BJ (cell line): ENCODE measurements around the gene SWAP70. TPM values are rescaled to one million over a fixed set of nuclear protein-coding genes. Genes with fewer than 3 reads are reported as not detected.
A peak's percentile ranks its signal among the peaks of the same experiment; 100 is the strongest.

Experiments used
- CTCF ChIA-PET: fragments of 350-600 bp; formaldehyde crosslinking; extraction: SDS; loops from one replicate; lab custom pipeline; 2021; ENCODE audit warnings: antibody characterized with exemption, inconsistent platforms; lab: Yijun Ruan, JAX
- POLR2A ChIA-PET: fragments of 300-600 bp; sonication (Branson Sonifier 250); formaldehyde crosslinking; extraction: SDS; loops from one replicate; lab custom pipeline; 2021; ENCODE audit warnings: antibody characterized with exemption; lab: Charles Lee
- DNase-seq: peaks from one replicate; pipeline ENCODE4 v3.0.0-alpha.2; 2011; ENCODE audit warnings: low read depth
- H3K27me3 ChIP-seq: 2 replicates; pipeline ENCODE4 v1.6.0; 2011; ENCODE audit warnings: low read length; ENCODE audit not compliant: control insufficient read depth, insufficient read depth
- H3K36me3 ChIP-seq: 2 replicates; pipeline ENCODE4 v1.5.1; 2011; ENCODE audit warnings: low read length; ENCODE audit not compliant: control insufficient read depth, insufficient read depth
- H3K4me3 ChIP-seq: 2 replicates; pipeline ENCODE4 v1.5.1; 2011; ENCODE audit warnings: low read depth, mild to moderate bottlenecking, control low read depth, low read length
- CTCF ChIP-seq: IDR thresholded peaks from 2 replicates; pipeline ENCODE4 v1.5.1; 2011; ENCODE audit warnings: low read depth, mild to moderate bottlenecking, control low read depth, inconsistent platforms, low read length, moderate library complexity; ENCODE audit not compliant: insufficient read depth
- polyA plus RNA-seq: library from polyadenylated mRNA; depleted of rRNA; stranded (reverse); fragments of >200 nt; gene quantifications from 2 replicates; pipeline ENCODE4 v1.2.3, GENCODE V29; 2011

Gene SWAP70
- polyA plus RNA-seq, 1 experiment: 16.6 TPM

- 0 out of 2 replicates have a peak, but pooled peaks cover 1% of the 10 kb centered on the region for H3K36me3 ChIP-seq
- CTCF ChIA-PET: interaction anchor here (0.8 to 1.4 kb wide), 3 partner anchors 15 to 17 kb away, joined by 3 read pairs; no protein-coding TSS in a partner anchor
- peak; percentile 92 for DNase-seq
- no peaks in the 10 kb centered on the region for H3K27me3 ChIP-seq
- POLR2A ChIA-PET: interaction anchor here (0.5 to 1.2 kb wide), 4 partner anchors 9 to 87 kb away, joined by 3 read pairs; no protein-coding TSS in a partner anchor
- H3K4me3 ChIP-seq: no peak overlapping the region
- no peak for TF ChIP-seq CTCF
Measured at GRCh38 chr11:9774591-9775397, 110.9 kb downstream of the SWAP70 start.

GRCh38 chr11:9775398-9775779, 111.5 kb downstream of the SWAP70 start:
- H3K4me3 ChIP-seq: peak overlapping the region; percentile 42
- H3K36me3 ChIP-seq: peaks cover 5% of the 10 kb centered on the region
- H3K27me3 ChIP-seq: no peaks in the 10 kb centered on the region
- no peak for TF ChIP-seq CTCF
- POLR2A ChIA-PET: interaction anchor here (0.7 to 1.2 kb wide), 3 partner anchors 15 to 87 kb away, joined by 3 read pairs; no protein-coding TSS in a partner anchor
- no peak for DNase-seq
- CTCF ChIA-PET: interaction anchor here (0.8 to 1.2 kb wide), 2 partner anchors 16 to 17 kb away, joined by 3 read pairs; no protein-coding TSS in a partner anchor

- ChIA-PET CTCF (interaction anchor here (1.2 to 2.2 kb wide), 2 partner anchors 9 to 17 kb away, joined by 3 to 6 read pairs; no protein-coding TSS in a partner anchor), POLR2A (interaction anchor here (0.9 to 1.2 kb wide), 3 partner anchors 10 to 24 kb away, joined by 3 read pairs; no protein-coding TSS in a partner anchor)
- no peak for DNase-seq
- peaks cover 6% of the 10 kb centered on the region for H3K36me3 ChIP-seq
- no peak for TF ChIP-seq CTCF
- peak overlapping the region; percentile 42 for H3K4me3 ChIP-seq
- H3K27me3 ChIP-seq: no peaks in the 10 kb centered on the region
Measured at GRCh38 chr11:9776203-9776602, 112.3 kb downstream of the SWAP70 start.

- CTCF ChIA-PET: interaction anchor here (2.2 kb wide), 2 partner anchors 9 to 10 kb away, joined by 6 to 9 read pairs; no protein-coding TSS in a partner anchor
Measured at GRCh38 chr11:9777066-9777465, 113.2 kb downstream of the SWAP70 start.

More at GRCh38 chr11:9777066-9777465, 113.2 kb downstream of the SWAP70 start:
- no peaks in the 10 kb centered on the region for H3K27me3 ChIP-seq
- POLR2A ChIA-PET: interaction anchor here (0.9 kb wide), 1 partner anchor 11 kb away, joined by 3 read pairs; no protein-coding TSS in a partner anchor
- DNase-seq: no peak
- peak overlapping the region; percentile 42 for H3K4me3 ChIP-seq
- H3K36me3 ChIP-seq: peaks cover 9% of the 10 kb centered on the region
- TF ChIP-seq CTCF: no peak
